CD4-positive, CD25-positive, alpha-beta regulatory T cell (primary cell): ENCODE results near the gene WNT9A. TPM values are rescaled to one million over a fixed set of nuclear protein-coding genes. Genes with fewer than 3 reads are reported as not detected.

Experiments
- ATAC-seq, 2 donors: fragments of 150-1000 bp; cut with Tn5 transposase; one replicate each; pipeline ENCODE4 v1.10.0; 2021; ENCODE audit warnings: low read depth in 2 of 2, moderate number of reproducible peaks in 2 of 2, moderate library complexity in 1 of 2
- DNase-seq, 3 donors: peaks; one replicate each; pipeline versions ENCODE4 v3.0.0 to v3.0.0-alpha.2; 2012 to 2022; ENCODE audit warnings: mixed read lengths in 1 of 3
- H3K27ac ChIP-seq: one replicate; pipeline ENCODE4 v1.7.0; 2013; ENCODE audit warnings: mild to moderate bottlenecking, low read length; ENCODE audit not compliant: insufficient read depth, poor library complexity, severe bottlenecking
- H3K27me3 ChIP-seq: one replicate; pipeline ENCODE4 v1.7.0; 2013; ENCODE audit warnings: low read length; ENCODE audit not compliant: control insufficient read depth, insufficient read depth
- H3K36me3 ChIP-seq: one replicate; pipeline ENCODE4 v1.7.0; 2013; ENCODE audit warnings: mild to moderate bottlenecking, low read length, moderate library complexity; ENCODE audit not compliant: control insufficient read depth, insufficient read depth
- H3K4me1 ChIP-seq: 2 replicates; pipeline ENCODE4 v1.7.0; 2013; ENCODE audit warnings: mild to moderate bottlenecking, low read length; ENCODE audit not compliant: insufficient read depth, control insufficient read depth, poor library complexity, severe bottlenecking
- H3K4me3 ChIP-seq: one replicate; pipeline ENCODE4 v1.7.0; 2013; ENCODE audit warnings: low read depth, mild to moderate bottlenecking, low read length, moderate library complexity
- H3K9me3 ChIP-seq, 2 experiments: 1 replicate in 1 of 2; 2 replicates in 1 of 2; pipeline ENCODE4 v1.7.0; 2013; ENCODE audit warnings: low read length in 2 of 2, mild to moderate bottlenecking in 1 of 2, moderate library complexity in 1 of 2; ENCODE audit not compliant: control insufficient read depth in 2 of 2
- H3K27ac Mint-ChIP-seq, 3 donors: one replicate each; pipeline ENCODE4 v1.8.0; 2020 to 2022; ENCODE audit warnings: mild to moderate bottlenecking in 3 of 3, mixed read lengths in 3 of 3, moderate library complexity in 2 of 3
- H3K27me3 Mint-ChIP-seq: one replicate; pipeline ENCODE4 v1.8.0; 2022; ENCODE audit warnings: mild to moderate bottlenecking, mixed read lengths
- H3K36me3 Mint-ChIP-seq: one replicate; pipeline ENCODE4 v1.8.0; 2020; ENCODE audit warnings: mixed read lengths
- H3K4me1 Mint-ChIP-seq, 4 donors: one replicate each; pipeline ENCODE4 v1.8.0; 2020 to 2022; ENCODE audit warnings: mixed read lengths in 4 of 4, mild to moderate bottlenecking in 1 of 4
- H3K4me3 Mint-ChIP-seq, 4 donors: one replicate each; pipeline ENCODE4 v1.8.0; 2020 to 2022; ENCODE audit warnings: mild to moderate bottlenecking in 4 of 4, mixed read lengths in 4 of 4, moderate library complexity in 3 of 4
- H3K9me3 Mint-ChIP-seq, 7 donors: one replicate each; pipeline ENCODE4 v1.8.0; 2020 to 2022; ENCODE audit warnings: mixed read lengths in 7 of 7, mild to moderate bottlenecking in 3 of 7, moderate library complexity in 2 of 7
- polyA plus RNA-seq, 4 donors: library from polyadenylated mRNA; unstranded; fragments of 300-500 nt; fragmentation: Illumina TruSeq; gene quantifications; one replicate each; pipeline ENCODE4 v1.2.3, GENCODE V29; 2021
- total RNA-seq: library from RNA; stranded (reverse); gene quantifications from one replicate; pipeline ENCODE4 v1.2.3, GENCODE V29; 2022

Gene WNT9A
- total and polyA plus RNA-seq, 5 donors from 2014 or later = 0.20 TPM; not detected in 4

DNA sequence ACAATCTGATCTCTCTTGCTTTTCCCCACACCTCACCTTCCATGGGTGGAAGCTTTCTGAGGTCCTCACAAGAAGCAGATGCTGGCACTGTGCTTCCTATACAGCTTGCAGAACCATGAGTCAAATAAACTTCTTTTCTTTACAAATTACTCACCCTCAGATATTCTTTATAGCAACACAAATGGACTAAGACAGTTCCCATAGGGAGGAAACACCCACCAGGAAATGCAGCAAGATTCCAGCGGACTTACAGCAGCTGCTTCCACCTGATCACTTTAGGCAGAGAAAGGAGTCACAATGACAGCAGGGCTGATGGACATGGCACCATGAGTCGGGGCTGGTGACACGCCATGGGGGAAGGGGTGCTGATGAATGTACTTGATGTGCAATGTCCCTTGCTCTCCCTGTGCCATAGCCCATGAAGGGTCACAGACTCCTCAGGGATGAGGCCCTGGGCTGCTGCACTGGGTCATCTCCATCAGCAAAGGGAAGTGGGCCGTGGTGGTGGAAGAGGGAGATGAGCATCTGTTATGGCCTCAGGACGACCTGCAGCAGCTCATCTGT, 78.4 kb downstream of the WNT9A start:
- peaks cover 10 to 50% (median 20%) of the 10 kb centered on the region in 4 donors for H3K4me1 Mint-ChIP-seq
- peak overlapping the region; percentile 52 for H3K4me3 ChIP-seq

More for the DNA sequence above, 78.4 kb downstream of the WNT9A start:
- peaks cover 0 to 11% (median 7%) of the 10 kb centered on the region in 7 donors for H3K9me3 Mint-ChIP-seq
- Histone ChIP-seq H3K9me3 (peaks cover 4 to 7% of the 10 kb centered on the region in 2 experiments), H3K4me1 (peaks cover 30% of the 10 kb centered on the region), H3K27ac (no peak overlapping the region), H3K36me3 (no peaks in the 10 kb centered on the region), H3K27me3 (peaks cover 2% of the 10 kb centered on the region)
- DNase-seq = no peak
- ATAC-seq = no peak
- H3K36me3 Mint-ChIP-seq = peaks cover 6% of the 10 kb centered on the region
- peak overlapping the region in 3 of 4 donors; percentile 44 to 64 (median 63) for H3K4me3 Mint-ChIP-seq
- peaks cover 6% of the 10 kb centered on the region for H3K27me3 Mint-ChIP-seq
- peak overlapping the region; percentile 27 to 86 (median 70) for H3K27ac Mint-ChIP-seq

Other genes starting within 250 kb of the WNT9A start
- 9.7 TPM for gene JMJD4, start 212.6 kb downstream of the WNT9A start, total RNA-seq
- 10 to 100 TPM; 22.3 to 28.9 (median 26.8) TPM for gene JMJD4, start 212.6 kb downstream of the WNT9A start, polyA plus RNA-seq
- gene SNAP47, start 212.5 kb downstream of the WNT9A start, total RNA-seq = 26.3 TPM
- 10 to 100 TPM; 47.0 to 60.1 (median 52.0) TPM for gene SNAP47, start 212.5 kb downstream of the WNT9A start, polyA plus RNA-seq
- gene PRSS38, start 132.3 kb downstream of the WNT9A start, total RNA-seq = not detected
- gene PRSS38, start 132.3 kb downstream of the WNT9A start, polyA plus RNA-seq = not detected
- gene WNT3A, start 59.1 kb upstream of the WNT9A start, total RNA-seq = not detected
- gene WNT3A, start 59.1 kb upstream of the WNT9A start, polyA plus RNA-seq = not detected
- 335 TPM for gene ARF1, start 134.8 kb upstream of the WNT9A start, total RNA-seq
- gene ARF1, start 134.8 kb upstream of the WNT9A start, polyA plus RNA-seq = 100 to 1,000 TPM; 445 to 517 (median 481) TPM
- gene C1orf35, start 155.4 kb upstream of the WNT9A start, total RNA-seq = 23.5 TPM
- 10 to 100 TPM; 18.0 to 24.0 (median 21.2) TPM for gene C1orf35, start 155.4 kb upstream of the WNT9A start, polyA plus RNA-seq
- gene MRPL55, start 161.4 kb upstream of the WNT9A start, total RNA-seq = 62.5 TPM
- 100 to 1,000 TPM; 126 to 163 (median 143) TPM for gene MRPL55, start 161.4 kb upstream of the WNT9A start, polyA plus RNA-seq
- gene GUK1, start 192.3 kb upstream of the WNT9A start, total RNA-seq = 270 TPM
- 100 to 1,000 TPM; 329 to 413 (median 371) TPM for gene GUK1, start 192.3 kb upstream of the WNT9A start, polyA plus RNA-seq
- gene GJC2, start 202.0 kb upstream of the WNT9A start, total RNA-seq = 2.8 TPM
- not detected for gene GJC2, start 202.0 kb upstream of the WNT9A start, polyA plus RNA-seq
- gene IBA57, start 217.9 kb upstream of the WNT9A start, total RNA-seq = 17.0 TPM
- 1 to 10 TPM; 2.0 to 5.5 (median 4.0) TPM for gene IBA57, start 217.9 kb upstream of the WNT9A start, polyA plus RNA-seq